Effector memory CD4-positive, alpha-beta T cell (primary cell): ENCODE results near the gene ZDHHC18.
"Not testable (repeated sequence)": the region's sequence is repeated elsewhere in the genome, so short reads cannot be mapped to it uniquely, and the experiment has no call there.

Experiments used
- DNase-seq, 3 donors: peaks; one replicate each; pipeline ENCODE4 v3.0.0-alpha.2; 2020
- H3K27ac ChIP-seq: 2 replicates; pipeline ENCODE4 v1.7.0; 2013; ENCODE audit warnings: mild to moderate bottlenecking, low read length, moderate library complexity; ENCODE audit not compliant: insufficient read depth, poor library complexity, severe bottlenecking
- H3K27me3 ChIP-seq: replicated peaks from 2 replicates; pipeline ENCODE4 v1.7.0; 2013; ENCODE audit warnings: mild to moderate bottlenecking, low read length; ENCODE audit not compliant: insufficient read depth, control insufficient read depth, poor library complexity, severe bottlenecking
- H3K36me3 ChIP-seq: 2 replicates; pipeline ENCODE4 v1.7.0; 2013; ENCODE audit warnings: mild to moderate bottlenecking, low read length, moderate library complexity; ENCODE audit not compliant: control insufficient read depth, insufficient read depth
- H3K4me1 ChIP-seq: 2 replicates; pipeline ENCODE4 v1.7.0; 2013; ENCODE audit warnings: low read length, mild to moderate bottlenecking; ENCODE audit not compliant: control insufficient read depth, insufficient read depth, poor library complexity, severe bottlenecking
- H3K4me3 ChIP-seq: 2 replicates; pipeline ENCODE4 v1.7.0; 2013; ENCODE audit warnings: low read length, low read depth, mild to moderate bottlenecking; ENCODE audit not compliant: insufficient read depth, poor library complexity, severe bottlenecking
- H3K9me3 ChIP-seq: 2 replicates; pipeline ENCODE4 v1.7.0; 2013; ENCODE audit warnings: mild to moderate bottlenecking, low read length, moderate library complexity; ENCODE audit not compliant: control insufficient read depth

Gene ZDHHC18

DNA sequence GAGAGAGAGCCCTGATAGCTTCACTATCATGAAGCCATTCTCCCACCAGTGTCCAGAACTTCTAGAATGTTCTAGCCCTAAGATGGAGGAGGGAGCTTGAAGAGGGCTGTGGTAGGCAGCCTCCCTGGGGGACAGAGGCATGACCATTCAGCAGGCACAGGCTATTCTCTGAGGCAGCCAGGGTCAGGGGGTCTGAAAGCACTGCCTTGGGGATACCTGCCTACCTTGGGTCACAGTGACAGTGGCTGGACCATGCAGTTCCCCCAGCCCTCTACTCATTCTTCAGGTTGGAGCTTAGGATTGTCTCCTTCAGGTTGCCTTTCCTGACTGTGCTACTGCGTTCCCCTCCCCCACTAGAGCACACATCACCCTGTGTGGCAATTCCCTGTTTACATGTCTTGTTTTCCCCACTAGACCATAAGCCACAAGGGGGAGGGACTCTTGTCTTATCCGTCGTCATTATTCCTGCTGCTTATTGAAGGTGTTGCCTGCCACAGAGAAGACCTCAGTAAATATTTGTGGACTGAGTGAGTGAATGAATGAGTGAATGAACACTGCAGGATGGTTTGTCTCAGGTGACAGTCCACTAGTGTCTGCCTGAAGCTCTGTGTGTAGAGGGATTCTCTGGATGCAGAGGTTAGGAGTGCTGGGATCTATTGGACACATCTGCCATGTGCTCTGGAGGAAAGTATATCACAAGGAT is 5.2 kb downstream of the ZDHHC18 start:
- Histone ChIP-seq H3K9me3 (no peaks in the 10 kb centered on the region), H3K27me3 (no peaks in the 10 kb centered on the region), H3K36me3 (peaks cover 18% of the 10 kb centered on the region), H3K27ac (peak overlapping the region; percentile 99), H3K4me3 (no peak overlapping the region), H3K4me1 (peaks cover 69% of the 10 kb centered on the region)
- DNase-seq, result no peak

DNA sequence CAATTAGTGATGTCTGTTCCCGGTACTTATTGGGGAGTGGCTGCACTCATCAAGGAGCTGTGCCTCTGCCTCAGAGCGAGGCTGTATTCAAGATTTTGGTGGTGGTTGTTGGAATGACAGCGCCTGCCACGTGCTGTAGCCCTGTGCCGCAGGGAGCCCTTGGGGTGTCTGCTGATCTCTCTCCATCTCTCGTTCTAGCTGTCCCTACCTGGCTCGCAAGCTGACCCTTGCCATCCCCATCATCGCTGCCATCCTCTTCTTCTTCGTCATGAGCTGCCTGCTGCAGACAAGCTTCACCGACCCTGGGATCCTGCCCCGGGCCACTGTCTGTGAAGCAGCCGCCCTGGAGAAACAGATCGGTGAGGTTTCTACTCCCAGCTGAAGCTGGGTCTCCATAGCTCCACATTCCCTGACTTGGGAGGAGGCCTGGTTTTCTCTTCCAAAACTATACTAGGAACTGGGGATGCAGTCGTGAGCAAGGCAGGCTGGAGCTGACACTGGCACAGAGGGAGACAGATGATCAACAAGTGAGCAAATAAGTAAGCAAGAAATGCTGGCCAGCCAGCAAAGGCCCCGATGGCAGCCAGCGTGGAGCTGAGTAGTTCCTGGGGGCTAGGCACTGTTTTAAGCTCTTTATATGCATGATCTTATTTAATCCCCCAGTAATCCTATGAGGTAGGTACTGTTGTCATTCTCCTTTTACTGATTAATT is 5.9 kb downstream of the ZDHHC18 start:
- Histone ChIP-seq H3K4me1 (peaks cover 66% of the 10 kb centered on the region), H3K27ac (peak overlapping the region; percentile 99), H3K27me3 (no peaks in the 10 kb centered on the region), H3K9me3 (no peaks in the 10 kb centered on the region), H3K4me3 (no peak overlapping the region), H3K36me3 (peaks cover 18% of the 10 kb centered on the region)
- DNase-seq, result no peak

DNA sequence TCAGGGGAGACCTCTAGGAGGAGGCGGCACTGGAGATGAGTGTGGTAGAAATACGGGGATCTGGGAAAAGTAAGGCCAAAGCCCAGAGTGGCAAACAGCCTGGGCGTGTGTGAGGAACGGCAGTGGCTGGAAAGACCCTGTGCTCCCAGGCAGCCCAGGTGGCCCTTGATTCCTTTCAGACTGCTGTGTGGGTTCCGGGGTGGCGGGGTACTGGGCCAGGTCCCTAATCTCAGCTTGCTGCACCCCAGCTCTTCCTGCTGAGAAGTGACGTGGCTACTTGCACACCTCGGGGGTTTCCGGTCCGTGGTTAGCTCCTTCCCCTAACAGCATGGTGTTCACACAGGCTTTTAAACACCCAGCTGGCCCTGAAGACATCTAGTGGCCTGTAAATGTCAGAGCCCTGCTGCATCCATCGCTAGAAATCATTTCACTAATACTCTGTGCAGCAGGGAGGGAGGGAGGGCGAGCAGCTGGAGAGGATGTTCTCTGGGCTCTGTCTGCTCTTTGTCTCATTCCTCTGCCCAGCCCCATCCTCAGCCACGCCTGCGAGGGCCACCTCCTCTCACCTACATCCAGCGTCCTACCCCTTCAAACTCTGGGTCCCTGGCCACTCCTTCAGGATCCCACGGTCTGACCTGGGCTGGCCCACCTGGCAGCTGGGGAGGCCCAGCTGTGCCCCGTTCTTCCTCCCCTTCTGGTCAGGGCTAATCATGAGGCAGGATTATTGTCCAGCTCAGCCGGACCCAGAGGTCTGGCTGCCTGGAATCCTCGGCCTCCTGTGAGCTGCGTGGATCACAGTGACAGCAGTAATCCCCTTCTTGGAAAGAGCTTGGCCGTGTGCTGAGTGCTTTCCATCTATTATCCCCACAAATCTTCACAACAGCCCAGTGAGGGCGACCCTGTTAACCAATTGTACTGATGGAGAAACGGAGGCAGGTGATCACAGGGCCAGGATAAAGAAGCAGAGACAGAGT is 7.2 kb downstream of the ZDHHC18 start:
- H3K4me3 ChIP-seq, result peak overlapping the region; percentile 11
- H3K36me3 ChIP-seq, result peaks cover 18% of the 10 kb centered on the region
- no peaks in the 10 kb centered on the region for H3K27me3 ChIP-seq
- peak overlapping the region; percentile 99 for H3K27ac ChIP-seq
- H3K9me3 ChIP-seq, result no peaks in the 10 kb centered on the region
- peaks cover 62% of the 10 kb centered on the region for H3K4me1 ChIP-seq
- DNase-seq, result peak; percentile 91 to 93 (median 93)

DNA sequence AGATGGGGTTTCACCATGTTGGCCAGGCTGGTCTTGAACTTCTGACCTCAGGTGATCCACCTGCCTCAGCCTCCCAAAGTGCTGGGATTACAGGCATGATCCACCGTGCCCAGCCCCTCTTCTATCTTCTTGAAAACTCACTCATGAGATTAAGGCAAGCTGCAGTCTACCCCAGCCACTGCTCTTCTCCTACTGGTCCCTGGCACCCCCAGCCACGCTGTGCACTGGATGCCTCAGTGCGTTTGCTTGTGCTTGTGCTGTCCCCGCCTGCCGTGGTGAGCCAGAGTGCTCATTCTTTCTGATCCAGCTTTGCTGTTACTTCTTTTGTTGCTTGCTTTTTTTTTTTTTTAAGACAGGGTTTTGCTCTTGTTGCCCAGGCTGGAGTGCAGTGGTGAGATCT is 11.2 kb downstream of the ZDHHC18 start:
- Histone ChIP-seq H3K36me3 (peaks cover 37% of the 10 kb centered on the region), H3K4me1 (peaks cover 44% of the 10 kb centered on the region)
- not testable (repeated sequence) for H3K9me3 ChIP-seq, H3K27me3 ChIP-seq, DNase-seq, H3K27ac ChIP-seq, H3K4me3 ChIP-seq

DNA sequence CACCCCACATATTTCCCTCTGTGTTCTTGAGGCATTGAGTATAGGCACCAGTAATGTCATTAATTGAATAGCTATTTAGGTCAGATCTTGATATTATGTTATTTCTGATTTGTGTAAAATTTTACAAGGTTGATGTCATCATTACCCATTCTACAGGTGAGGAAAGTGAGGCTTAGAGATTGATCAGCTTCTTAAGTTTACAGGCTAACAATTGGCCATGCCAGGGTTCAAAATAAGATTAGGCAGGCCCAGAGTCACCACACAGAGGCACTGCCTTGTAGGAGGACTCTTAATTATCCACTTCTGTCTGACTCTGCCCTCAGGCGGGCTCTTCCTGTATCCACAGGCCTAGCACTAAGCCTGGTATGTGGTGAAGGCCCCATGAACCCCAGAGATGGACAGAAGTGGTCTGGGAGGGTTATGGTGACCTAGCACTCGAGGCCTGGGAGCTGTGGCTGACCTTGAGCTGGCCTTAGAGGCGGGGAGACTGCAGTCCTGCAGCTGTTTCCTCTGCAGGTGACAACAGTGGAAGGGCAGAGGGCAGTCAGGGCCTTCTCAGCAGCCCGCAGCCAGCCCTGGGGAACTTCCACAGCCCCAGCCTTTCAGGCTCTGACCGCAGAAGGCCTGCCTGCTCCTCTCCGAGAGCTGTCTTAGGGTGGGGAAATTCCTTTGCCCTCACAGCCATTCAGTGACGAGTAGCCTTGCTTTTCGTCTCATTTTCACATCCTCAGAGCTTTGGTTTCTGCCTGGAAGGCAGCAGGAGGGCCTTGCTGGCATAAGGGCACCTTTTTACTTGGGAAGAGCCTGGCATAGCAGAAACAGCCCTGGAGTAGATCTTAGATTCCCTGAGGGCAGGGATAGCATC is 12.2 kb downstream of the ZDHHC18 start:
- peak overlapping the region; percentile 86 for H3K27ac ChIP-seq
- peaks cover 47% of the 10 kb centered on the region for H3K36me3 ChIP-seq
- H3K4me1 ChIP-seq, result peaks cover 34% of the 10 kb centered on the region
- DNase-seq, result peak; percentile 65 to 71 (median 70)
- no peaks in the 10 kb centered on the region for H3K27me3 ChIP-seq
- H3K9me3 ChIP-seq, result no peaks in the 10 kb centered on the region
- H3K4me3 ChIP-seq, result no peak overlapping the region

DNA sequence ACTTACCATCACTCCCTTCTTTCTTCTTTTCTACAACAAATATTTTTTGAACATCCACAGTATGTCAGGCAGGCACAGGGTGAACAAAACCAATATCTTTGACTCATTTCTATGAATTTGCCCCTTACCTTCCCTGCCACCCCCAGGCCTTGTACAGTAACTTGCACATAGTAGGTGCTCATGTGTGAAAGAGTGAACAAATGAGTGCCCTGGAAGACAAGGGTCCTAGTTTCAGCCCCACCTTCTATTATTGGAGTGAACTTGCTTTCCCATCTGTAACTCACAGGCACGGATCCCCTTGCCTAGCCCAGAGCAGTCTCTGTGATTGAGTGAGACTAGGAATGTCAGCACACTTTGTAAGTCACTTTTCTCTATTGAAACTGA is 12.8 kb downstream of the ZDHHC18 start:
- Histone ChIP-seq H3K9me3 (no peaks in the 10 kb centered on the region), H3K36me3 (peaks cover 47% of the 10 kb centered on the region), H3K27ac (peak overlapping the region; percentile 86), H3K27me3 (no peaks in the 10 kb centered on the region), H3K4me1 (peaks cover 28% of the 10 kb centered on the region), H3K4me3 (no peak overlapping the region)
- DNase-seq, result no peak

DNA sequence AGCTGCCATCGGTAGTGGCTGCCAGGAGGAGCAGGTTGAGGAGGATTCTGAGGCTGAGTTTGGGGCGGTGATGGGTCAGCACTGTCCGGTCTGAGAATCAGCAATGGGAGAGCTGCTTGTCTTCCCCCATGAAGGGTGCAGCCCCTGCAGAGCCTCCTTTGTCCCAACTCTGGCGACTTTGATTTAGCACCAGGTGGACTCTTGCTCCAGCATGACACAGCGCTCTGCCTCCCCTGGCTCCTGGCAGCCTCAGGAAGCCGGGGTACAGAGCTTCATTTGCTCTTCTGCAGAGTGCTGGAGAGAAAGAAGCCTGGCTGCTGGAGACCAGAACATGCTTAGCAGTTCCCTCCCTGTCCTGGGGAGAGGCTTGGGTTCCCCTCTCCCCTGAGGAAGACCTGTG is 13.3 kb downstream of the ZDHHC18 start:
- Histone ChIP-seq H3K27me3 (no peaks in the 10 kb centered on the region), H3K4me3 (no peak overlapping the region), H3K4me1 (peaks cover 23% of the 10 kb centered on the region), H3K36me3 (peaks cover 47% of the 10 kb centered on the region), H3K27ac (peak overlapping the region; percentile 86), H3K9me3 (no peaks in the 10 kb centered on the region)
- no peak for DNase-seq

DNA sequence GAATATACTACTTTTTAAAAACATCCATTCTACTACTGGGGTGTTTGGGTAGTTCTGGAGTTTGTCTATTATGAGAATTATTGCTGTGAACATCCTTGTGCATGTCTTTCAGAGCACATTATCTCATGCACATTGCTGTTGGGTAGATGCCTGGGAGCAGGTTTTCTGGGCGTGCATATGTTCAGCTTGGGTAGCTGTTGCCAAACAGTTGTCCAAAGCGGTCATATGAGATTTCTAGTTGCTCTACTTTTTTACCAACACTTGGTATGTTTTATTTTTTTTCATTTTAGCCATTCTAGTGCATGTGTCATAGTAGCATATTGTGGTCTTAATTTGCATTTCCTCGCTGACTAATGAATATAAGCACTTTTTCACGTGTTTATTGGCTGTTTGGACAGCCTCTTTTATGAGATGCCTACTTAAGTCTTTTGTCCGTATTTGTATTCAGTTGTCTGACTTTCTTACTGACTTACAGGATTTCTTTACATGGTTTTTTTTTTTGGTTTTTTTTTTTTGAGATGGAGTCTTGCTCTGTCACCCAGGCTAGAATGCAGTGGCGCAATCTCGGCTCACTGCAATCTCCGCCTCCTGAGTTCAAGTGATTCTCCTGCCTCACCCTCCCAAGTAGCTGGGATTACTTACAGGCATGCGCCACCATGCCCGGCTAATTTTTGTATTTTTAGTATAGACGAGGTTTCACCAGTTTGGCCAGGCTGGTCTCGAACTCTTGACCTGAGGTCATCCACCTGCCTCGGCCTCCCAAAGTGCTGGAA is 18.1 kb downstream of the ZDHHC18 start:
- H3K4me1 ChIP-seq, result peaks cover 3% of the 10 kb centered on the region

DNA sequence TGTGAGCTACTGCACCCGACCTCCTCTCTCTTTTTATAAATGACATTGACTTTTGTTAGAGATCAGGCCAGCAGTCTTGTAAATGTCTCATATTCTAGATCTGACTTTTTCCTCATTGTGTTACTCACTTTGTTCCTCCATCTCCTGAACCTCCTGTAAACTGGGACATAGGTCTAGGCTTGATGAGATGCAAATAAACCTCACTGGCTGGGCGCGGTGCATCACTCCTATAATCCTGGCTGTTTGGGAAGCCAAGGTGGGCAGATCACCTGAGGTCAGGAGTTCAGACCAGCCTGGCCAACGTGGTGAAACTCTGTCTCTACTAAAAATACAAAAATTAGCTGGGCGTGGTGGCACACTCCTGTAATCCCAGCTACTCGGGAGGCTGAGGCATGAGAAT is 21.3 kb downstream of the ZDHHC18 start:
- H3K36me3 ChIP-seq, result peaks cover 75% of the 10 kb centered on the region
- not testable (repeated sequence) for H3K4me3 ChIP-seq, H3K27me3 ChIP-seq, H3K9me3 ChIP-seq, H3K27ac ChIP-seq, DNase-seq, H3K4me1 ChIP-seq

More for the DNA sequence above, 18.1 kb downstream of the ZDHHC18 start:
- H3K9me3 ChIP-seq, result no peaks in the 10 kb centered on the region
- H3K27ac ChIP-seq, result no peak overlapping the region
- H3K36me3 ChIP-seq, result peaks cover 62% of the 10 kb centered on the region
- no peak for DNase-seq
- H3K27me3 ChIP-seq, result no peaks in the 10 kb centered on the region
- no peak overlapping the region for H3K4me3 ChIP-seq
